Astrocyte of the spinal cord (primary cell): ENCODE results near the gene SLC51B.

ENCODE experiments used
- DNase-seq: peaks from one replicate; pipeline ENCODE4 v3.0.0; 2011; ENCODE audit warnings: low read depth, low spot score
- H3K4me3 ChIP-seq: 2 replicates; pipeline ENCODE4 v1.5.1; 2011; ENCODE audit warnings: low read depth, mild to moderate bottlenecking, low read length, moderate library complexity
- in situ Hi-C: cut with HindIII; loops from 2 replicates; pipeline ENCODE4 v1.10.0; 2017; ENCODE audit warnings: low sequenced_read_pairs
- TF ChIP-seq, protein P1 (sequence below): IDR thresholded peaks from 2 replicates; pipeline ENCODE4 v1.5.1; 2012; ENCODE audit warnings: low read depth, mild to moderate bottlenecking, low read length, inconsistent platforms

SLC51B gene

DNA sequence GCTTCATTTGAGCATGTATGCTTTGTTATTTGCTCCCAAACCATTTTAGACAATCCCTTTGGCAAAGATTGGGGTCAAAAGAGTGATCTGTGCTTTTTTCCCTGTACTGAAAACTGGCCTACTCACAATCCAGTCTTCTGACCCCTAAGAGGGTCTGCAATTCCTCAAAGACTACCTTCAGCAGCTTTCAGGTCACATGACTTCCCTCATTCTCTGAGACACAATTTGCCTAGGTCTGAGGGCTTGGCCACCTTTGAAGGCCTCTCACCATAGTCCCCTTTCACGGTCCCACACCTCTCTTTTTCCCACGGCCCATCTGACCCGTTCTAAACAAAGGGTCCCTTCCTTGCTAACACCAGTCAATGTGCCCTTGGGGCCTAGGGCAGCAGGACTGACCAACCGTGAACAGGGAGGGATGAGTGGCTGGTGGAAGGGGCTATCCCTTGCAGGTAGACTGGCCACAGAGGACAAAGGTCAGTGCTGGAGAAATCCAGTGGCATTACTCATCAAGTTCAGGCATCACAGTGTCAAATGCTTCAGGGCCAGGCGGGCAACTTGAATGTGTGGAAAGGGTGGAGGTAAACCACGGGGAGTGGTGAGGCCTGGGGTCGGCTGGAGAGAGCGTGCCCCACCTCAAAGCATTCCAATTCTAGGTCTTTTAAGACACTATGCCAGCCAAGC, 11.8 kb downstream of the SLC51B start:
- no peak for DNase-seq
- TF ChIP-seq, protein P1, sequence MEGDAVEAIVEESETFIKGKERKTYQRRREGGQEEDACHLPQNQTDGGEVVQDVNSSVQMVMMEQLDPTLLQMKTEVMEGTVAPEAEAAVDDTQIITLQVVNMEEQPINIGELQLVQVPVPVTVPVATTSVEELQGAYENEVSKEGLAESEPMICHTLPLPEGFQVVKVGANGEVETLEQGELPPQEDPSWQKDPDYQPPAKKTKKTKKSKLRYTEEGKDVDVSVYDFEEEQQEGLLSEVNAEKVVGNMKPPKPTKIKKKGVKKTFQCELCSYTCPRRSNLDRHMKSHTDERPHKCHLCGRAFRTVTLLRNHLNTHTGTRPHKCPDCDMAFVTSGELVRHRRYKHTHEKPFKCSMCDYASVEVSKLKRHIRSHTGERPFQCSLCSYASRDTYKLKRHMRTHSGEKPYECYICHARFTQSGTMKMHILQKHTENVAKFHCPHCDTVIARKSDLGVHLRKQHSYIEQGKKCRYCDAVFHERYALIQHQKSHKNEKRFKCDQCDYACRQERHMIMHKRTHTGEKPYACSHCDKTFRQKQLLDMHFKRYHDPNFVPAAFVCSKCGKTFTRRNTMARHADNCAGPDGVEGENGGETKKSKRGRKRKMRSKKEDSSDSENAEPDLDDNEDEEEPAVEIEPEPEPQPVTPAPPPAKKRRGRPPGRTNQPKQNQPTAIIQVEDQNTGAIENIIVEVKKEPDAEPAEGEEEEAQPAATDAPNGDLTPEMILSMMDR = no peak
- in situ Hi-C loops = no loop called here
- H3K4me3 ChIP-seq = no peak overlapping the region

DNA sequence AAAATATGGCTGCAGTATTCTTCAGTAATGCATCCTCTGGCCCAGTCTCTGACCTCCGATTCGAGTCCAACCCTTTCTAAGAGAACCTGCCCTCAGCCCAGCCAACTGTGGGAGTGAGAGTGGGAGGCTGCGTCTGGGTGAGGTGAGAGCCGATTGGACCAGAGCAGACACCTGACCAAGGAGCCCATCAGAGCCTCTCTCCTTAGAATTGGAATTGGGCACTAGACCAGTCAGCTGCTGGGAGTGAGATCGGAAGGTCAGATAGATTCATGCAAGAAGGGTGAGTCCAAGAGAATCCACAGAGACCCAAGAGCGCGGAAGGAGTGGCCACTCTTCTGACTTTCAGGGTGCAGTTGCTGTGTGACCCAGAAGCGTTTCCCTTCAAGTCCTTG, 12.4 kb downstream of the SLC51B start:
- TF ChIP-seq, protein P1 = no peak
- no peak for DNase-seq
- in situ Hi-C loops = no loop called here
- H3K4me3 ChIP-seq = no peak overlapping the region

DNA sequence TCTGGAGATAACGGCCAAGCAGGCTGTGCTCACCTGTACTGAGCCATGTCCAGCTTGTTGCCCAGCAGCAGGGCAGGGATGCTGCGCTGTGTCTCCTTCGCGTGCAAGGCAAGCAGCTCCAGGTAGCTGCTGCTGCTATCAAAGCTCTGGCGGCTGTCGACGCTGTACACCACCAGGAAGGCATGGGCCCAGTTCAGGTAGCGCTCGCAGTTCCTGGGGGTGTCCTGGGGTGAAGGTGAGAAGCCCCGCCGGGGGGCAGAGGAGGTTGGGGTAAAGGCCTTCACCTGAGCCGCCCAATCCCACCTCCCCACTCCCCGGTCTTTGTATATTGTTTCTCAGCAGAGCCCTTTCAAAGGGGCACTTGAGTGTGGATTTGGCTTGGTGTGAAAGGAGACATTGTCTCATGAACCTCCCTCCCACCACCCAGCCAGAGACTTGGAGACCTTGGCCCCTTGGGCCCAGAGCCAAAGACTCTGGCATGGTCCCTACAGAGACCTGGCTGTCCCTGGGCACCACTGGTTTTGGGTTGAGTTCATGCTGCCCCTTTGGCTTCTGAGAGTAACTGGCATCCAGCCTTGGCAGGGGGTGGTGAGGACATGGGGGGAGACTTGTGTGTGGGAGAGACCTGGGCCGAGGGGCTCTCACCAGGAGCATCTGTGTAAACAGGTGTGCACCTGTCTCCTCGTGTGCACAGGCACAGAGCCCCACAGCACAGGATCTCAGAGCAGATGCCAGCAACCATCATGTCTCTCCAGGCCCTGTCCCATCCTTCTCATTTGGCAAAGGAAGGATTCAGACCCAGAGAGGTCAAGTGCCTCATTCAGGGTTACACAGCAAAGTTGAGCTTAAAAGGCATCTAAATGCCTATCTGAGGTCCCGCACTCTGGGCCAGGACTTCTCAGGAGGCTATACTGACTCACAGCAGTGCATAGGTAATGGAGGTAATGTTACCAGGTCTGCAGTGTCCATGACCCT, 13.5 kb downstream of the SLC51B start:
- no peak overlapping the region for H3K4me3 ChIP-seq
- TF ChIP-seq, protein P1 = no peak
- DNase-seq = no peak
- in situ Hi-C loops = no loop called here

DNA sequence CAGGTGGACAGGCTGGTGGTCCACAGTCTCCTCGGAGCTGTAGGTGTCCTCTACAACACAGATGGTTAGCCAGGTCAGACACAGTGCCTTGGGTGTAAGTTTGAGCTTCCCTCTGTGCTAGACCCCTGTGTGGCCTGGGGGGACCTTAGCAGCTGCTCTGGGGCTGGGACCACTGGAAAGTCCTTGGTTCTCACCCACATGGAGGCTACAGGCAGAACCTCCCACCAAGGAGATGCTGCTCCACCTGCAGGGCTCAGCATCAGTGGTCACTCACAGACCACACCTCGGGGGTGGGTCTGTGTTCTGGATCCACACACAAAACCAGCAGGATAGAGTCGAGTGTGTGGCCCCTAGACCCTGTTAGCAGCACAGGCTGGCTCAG, 14.2 kb downstream of the SLC51B start:
- H3K4me3 ChIP-seq = no peak overlapping the region
- DNase-seq = no peak
- in situ Hi-C loops = no loop called here
- TF ChIP-seq, protein P1 = no peak

DNA sequence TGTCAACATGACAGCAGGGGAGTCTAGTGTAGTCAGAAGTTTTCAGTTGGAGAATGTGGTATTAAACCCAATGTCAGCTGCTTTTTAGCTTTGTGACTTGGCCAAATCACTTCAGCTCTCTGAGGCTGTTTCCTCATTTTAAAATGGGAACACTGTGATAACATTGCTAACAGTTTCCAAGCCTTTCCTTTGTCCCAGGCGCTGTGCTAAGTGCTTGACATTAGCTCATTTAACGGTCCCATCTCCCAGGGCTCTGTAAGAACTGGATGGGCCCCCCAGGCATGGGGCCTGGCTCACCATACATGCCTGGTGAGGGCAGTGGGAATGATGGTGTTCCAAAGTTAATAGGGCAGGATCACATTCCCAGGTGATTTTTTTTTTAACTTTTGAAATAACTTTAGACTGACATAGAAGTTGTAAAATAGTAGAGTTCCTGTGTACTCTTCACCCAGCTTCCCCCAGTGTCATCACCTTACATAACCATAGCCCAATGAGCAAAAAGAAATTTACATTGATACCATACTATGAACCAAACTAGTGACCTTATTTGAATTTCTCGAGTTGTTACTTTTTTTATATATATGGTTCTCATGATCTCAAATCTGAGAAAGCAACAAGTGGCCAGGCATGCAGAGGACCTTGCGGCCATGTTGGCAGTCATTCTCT, 14.9 kb downstream of the SLC51B start:
- in situ Hi-C loops = no loop called here
- TF ChIP-seq, protein P1 = no peak
- no peak for DNase-seq
- no peak overlapping the region for H3K4me3 ChIP-seq

DNA sequence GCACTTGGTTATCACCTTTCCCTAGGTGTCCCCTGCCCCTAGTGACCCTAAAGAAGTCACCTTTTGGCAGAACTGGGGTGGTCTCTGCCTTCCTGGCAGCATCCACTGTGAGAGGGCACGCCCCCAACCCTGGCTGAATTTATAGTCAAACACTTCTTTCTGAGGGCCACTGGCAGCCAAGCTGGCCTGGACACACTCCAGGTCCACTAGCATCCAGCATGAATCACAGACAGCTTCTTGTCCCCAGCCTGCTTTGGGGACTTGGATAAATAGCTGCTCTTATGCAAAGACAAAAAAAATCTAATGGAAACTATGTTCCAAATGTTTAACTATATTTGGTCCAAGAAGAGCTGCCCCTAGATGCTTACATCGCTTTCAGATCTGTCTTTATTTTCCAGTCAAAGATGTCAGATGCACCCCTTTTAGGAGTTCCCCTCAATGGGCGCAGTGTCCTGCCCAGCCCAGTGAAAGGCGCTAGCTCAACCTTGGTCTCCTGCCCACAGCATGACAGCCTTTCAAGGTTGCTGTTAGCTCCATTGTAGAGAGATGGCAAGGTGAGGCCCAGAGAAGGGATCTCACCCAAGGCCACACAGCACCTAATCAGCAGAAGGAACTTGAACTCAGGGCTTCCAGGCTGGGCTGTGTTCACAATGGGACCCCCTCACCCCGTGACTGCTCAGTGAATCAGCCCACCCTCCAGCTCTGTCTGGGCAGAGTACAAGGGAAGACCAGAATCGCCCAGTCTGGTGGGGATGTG, 15.6 kb downstream of the SLC51B start:
- DNase-seq = no peak
- TF ChIP-seq, protein P1 = no peak
- in situ Hi-C loops = no loop called here
- no peak overlapping the region for H3K4me3 ChIP-seq
